Epithelial cell of esophagus (primary cell): ENCODE data around the gene GPR171.

Experiments
- DNase-seq: peaks from one replicate; pipeline ENCODE4 v3.0.0; 2010; ENCODE audit warnings: low read depth
- H3K4me3 ChIP-seq: 2 replicates; pipeline ENCODE4 v1.5.1; 2011; ENCODE audit warnings: mild to moderate bottlenecking, low read length, control low read depth
- TF ChIP-seq, protein P1 (sequence below): IDR thresholded peaks from 2 replicates; pipeline ENCODE4 v1.5.1; 2011; ENCODE audit warnings: low read depth, mild to moderate bottlenecking, low read length, control low read depth, inconsistent platforms; ENCODE audit not compliant: insufficient read depth; ENCODE audit errors: missing control alignments

The GPR171 gene

DNA sequence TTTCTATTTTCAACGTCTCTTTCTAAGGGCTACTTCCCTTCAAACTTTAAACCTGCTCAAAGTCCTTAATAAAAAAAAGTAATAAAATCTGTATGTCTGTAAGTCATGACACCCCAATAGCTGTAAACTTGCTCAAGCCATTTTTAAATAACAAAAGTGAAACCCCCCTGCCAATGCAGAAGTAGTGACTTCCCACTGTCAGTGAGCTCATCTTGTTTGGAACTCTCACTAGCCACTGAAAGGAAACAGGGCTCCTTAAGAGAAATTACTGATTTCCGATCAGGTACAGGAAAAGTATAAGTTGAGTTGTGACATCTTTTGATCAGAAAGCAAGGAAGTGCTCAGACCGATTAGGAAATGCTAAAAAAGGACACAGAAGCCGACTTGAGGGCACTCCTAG lies 27.6 kb upstream of the GPR171 start:
- TF ChIP-seq, protein P1, sequence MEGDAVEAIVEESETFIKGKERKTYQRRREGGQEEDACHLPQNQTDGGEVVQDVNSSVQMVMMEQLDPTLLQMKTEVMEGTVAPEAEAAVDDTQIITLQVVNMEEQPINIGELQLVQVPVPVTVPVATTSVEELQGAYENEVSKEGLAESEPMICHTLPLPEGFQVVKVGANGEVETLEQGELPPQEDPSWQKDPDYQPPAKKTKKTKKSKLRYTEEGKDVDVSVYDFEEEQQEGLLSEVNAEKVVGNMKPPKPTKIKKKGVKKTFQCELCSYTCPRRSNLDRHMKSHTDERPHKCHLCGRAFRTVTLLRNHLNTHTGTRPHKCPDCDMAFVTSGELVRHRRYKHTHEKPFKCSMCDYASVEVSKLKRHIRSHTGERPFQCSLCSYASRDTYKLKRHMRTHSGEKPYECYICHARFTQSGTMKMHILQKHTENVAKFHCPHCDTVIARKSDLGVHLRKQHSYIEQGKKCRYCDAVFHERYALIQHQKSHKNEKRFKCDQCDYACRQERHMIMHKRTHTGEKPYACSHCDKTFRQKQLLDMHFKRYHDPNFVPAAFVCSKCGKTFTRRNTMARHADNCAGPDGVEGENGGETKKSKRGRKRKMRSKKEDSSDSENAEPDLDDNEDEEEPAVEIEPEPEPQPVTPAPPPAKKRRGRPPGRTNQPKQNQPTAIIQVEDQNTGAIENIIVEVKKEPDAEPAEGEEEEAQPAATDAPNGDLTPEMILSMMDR, result no peak
- DNase-seq, result no peak
- no peak overlapping the region for H3K4me3 ChIP-seq

DNA sequence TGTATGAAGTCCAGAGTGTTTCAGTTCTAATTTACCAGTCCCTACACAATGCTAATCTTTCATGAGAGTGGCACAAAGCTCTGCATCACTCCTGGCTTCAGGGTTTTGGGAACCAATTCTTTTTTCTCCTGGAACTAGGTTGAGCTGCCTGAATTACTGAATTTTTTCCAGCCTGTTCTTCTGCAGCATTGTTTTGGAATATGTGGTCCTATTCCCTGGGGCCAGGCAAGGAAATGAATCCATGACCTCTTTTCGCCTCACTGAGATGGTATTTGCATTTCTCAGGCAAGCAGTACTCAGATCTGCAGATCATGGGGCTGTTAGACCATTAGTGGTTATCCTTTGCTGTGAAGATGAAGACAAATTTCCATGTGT lies 25.6 kb upstream of the GPR171 start:
- TF ChIP-seq, protein P1, result no peak
- DNase-seq, result no peak
- H3K4me3 ChIP-seq, result no peak overlapping the region

DNA sequence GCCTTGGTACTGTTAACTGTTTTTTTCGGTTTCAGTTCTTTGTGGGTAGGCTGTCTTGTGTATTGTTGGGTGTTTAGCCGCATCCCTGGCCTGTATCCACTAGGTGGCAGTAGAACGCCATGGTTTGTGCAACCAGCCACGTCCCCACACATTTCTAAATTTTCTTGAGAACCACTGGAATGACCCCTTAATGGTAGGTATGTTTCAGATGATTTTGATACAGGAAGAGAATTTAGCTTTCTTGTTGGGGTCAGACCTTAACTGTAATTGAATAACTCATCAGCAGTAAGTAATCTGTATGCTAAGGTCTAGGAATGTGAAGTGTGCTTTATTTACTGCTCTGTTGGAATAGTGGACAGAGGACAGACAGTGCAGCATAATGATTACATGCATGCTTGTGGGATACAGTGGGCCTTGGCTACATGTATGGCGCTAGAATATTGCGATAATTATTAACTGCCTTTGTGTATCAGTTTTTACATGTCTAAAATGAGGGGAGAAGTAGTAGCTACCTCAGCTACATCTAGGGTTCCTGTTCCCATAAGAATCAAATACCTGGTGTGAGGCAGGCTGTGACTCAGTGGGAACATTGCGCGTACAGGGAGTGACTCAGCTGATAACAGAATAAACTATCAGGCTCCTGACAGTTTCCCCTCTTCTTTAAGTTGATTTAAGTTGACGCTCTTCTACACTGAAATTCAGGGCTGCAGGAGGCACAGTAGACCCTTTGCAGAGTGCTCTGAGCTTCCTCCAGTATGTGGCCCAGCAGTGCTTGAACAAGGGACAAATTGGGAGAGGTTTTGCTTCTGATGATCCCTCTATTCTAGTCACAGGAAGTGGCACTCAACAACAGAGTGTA lies 25.0 kb upstream of the GPR171 start:
- DNase-seq, result peak; percentile 89
- TF ChIP-seq, protein P1, result peak; percentile 96
- H3K4me3 ChIP-seq, result no peak overlapping the region

DNA sequence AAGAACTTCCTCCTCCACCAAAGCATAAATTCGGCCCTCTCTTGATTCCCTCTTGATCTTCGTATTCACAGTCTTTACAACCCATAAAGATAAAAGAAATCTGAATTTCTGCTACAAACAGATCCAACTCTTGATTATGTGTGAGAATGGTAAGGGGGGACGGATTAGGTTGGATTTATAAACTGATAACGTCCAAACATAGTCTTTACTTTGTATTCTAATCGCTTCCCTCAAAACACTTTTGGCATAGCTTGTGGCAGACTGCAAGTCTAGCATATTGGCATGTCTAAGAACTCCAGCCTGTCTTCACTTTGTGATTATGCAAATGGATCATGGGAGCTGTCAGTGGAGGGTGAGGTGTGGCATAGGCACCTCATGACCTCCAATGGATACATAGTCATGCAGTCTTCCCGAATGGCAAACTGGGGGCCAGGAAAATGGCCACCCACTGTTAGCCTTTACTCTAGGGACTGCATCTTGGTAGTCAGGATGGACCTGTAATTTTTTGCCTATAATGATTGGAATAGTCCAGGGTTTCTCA lies 24.3 kb upstream of the GPR171 start:
- no peak overlapping the region for H3K4me3 ChIP-seq
- DNase-seq, result peak; percentile 25
- TF ChIP-seq, protein P1, result no peak

DNA sequence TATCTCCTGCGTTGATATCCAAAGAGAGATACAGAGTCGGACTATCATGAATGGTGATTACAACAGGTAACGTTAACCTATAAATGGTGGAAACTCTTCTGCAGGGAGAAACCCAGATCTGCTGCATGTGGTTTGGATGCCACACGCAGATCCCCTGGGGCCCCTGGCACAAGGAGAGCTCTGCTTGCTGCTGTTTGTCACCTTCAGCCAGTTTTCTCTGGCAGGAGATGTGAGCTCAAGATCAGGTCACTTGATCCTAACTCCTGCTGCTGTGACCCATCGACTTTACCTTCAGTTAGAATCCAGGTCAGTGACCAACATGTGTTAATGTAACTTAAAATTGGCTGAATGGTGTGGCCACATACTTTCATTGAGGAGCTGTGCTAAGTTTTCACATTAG lies 23.8 kb upstream of the GPR171 start:
- TF ChIP-seq, protein P1, result no peak
- no peak for DNase-seq
- no peak overlapping the region for H3K4me3 ChIP-seq

DNA sequence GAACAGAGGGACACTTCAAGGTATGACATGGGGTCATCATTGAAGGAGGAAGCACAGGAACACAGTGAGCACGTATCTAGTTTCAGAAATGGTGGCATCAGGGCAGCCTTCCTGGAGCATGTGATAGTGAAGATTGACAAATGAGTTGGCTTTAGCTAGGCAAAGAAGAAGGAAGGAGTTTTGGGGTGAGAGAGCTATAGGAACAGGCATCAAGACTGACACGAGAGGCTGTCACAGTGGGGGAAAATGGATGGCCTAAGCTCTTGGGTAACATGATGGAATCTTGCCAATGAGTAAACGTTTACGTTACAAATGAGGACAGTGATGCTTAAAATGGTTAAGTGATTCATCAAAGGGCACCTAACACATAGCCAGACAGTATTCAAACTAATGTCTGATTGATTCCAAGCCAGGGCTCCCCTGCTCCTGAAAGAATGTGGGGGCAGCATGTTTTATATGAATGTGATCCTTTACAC lies 23.1 kb upstream of the GPR171 start:
- TF ChIP-seq, protein P1, result no peak
- peak; percentile 94 for DNase-seq
- H3K4me3 ChIP-seq, result no peak overlapping the region
